ENCODE results near the gene MAPK8IP1.
A peak's percentile ranks its signal among the peaks of the same experiment; 100 is the strongest.
"Not testable (repeated sequence)": the region's sequence is repeated elsewhere in the genome, so short reads cannot be mapped to it uniquely, and the experiment has no call there.

MAPK8IP1 gene

DNA sequence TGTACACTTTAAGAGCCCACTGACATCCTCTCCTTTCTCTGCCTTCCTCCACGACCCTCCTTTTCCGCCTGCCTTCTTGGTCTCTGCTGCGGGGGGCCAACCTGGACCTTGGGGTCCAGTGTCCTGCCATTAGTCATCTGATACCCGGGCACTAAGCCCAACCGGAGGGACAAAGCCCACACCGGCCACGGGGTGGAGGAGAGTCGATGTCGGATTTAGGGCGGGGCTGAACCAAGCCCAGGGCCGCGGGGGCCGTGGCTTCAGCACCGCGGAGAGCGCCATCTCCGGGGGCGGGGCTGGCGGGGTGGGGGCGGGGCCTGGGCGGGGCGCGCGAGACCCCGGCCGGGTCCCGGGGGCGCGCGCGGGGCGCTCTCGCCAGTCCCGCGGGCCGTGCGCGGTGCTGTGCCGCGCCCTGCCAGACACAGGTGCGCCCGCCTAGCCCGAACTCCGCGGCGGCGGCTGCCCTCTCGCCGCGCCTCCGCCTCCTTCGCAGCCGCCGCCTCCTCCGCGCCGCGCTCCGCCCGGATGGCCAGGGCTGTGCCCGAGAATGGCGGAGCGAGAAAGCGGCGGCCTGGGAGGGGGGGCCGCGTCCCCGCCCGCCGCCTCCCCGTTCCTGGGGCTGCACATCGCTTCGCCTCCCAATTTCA lies at the start of gene MAPK8IP1:
Gene MAPK8IP1 (plus strand): TSS at position 378 of the 647 bp plus-strand sequence. CDS start 170 bp downstream, at position 548.
- peak; percentile 78 for DNase-seq

DNA sequence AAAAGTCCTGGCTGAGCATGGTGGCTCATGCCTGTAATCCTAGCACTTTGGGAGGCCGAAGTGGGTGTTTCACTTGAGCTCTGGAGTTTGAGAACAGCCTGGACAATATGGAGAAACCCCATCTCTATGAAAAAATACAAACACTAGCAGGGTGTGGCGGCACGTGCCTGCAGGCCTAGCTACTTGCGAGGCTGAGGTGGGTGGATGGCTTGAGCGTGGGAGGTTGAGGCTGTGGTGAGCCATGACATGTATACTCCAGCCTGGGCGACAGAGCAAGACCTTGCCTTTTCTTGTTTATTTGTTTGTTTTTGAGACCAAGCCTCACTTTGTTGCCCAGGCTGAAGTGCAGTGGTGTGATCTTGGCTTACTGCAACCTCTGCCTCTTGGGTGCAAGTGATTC lies 46.2 kb upstream of the MAPK8IP1 start:
- no peak for DNase-seq

- DNase-seq: not testable (repeated sequence)
These were observed 45.2 kb upstream of the MAPK8IP1 start for GRCh38 chr11:45840251-45840650.

GRCh38 chr11:45843158-45843924 lies 42.1 kb upstream of the MAPK8IP1 start:
- peak; percentile 80 for DNase-seq

DNA sequence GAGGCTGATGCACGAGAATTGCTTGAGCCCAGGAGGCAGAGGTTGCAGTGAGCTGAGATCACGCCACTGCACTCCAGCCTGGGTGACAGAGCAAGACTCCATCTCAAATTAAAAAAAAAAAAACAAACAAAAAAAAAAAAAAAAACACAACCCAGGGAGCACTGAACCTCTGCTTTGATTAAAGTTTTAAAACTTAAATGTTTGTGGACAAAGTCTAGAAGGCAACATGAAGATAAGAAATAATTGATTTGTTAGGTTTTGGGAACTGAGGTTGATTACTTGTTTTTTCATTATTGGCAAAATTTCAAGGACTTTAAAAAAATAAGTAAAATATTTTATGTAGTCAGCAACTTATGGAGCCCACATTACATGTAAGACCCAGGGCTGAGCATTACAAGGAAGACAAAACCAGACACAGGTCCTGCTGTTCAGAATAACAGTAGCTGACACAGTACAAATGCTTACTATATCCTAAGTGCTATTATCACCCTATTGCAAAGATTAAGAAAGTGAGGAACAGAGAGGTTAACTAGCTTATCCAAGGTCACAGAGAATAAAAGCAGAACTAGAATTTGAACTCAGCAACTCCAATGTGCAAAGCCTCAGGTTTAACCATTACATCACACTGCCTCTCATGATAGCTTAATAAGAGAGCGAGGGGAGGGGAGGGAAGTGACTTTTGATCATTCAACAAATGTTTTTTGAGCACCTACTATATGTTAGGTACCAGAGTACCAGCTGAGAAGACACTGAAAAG lies 40.5 kb upstream of the MAPK8IP1 start:
- DNase-seq: no peak

DNA sequence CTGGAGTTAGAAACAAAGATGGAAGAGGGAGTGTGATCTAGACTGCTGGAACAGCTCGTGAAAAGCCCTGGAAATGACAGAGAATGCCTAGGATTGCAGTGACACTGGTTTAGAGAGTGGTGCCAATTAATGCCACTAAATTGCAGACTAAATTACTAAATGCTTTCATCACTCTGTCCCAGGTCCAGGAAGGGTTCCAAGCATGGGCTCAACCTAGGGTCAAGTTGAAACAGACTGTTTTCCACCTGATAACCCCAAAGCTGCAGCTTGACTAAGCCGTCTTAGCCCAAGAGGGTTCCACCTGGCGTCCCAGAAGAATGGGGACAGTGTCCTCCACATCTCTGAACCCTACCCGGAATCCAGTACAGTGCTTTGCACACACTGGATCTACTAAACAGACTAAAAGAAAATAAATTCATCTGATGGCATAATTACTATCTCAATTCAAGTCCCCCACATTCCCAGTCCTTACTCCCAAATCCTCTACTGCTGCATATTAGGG lies 39.2 kb upstream of the MAPK8IP1 start:
- no peak for DNase-seq

GRCh38 chr11:45846974-45847910 lies 38.2 kb upstream of the MAPK8IP1 start, which contains the start of gene CRY2:
CRY2 (plus strand) TSS chr11:45847475; CDS start chr11:45847491, 16 bp downstream.
- DNase-seq: peak; percentile 96

DNA sequence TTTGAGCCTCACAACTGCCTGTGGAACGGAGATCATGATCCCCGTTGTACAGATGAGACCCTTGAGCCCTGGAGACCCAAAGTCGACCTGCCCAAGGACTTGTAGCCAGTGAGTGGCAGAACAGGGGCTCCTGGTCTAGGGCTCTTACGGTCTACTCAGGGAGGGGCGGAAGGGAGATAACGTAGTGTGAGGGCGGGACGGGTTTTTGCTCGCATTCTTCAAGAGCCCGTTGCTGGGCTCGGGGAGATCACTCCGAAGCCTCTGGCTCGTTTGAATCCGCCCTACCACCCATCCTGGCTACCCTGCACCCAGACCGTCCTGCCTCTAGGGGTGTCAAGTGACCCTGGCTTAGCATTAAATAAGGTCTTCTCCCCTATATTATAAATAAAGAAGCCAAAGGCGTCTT lies 37.5 kb upstream of the MAPK8IP1 start:
- DNase-seq: no peak

DNA sequence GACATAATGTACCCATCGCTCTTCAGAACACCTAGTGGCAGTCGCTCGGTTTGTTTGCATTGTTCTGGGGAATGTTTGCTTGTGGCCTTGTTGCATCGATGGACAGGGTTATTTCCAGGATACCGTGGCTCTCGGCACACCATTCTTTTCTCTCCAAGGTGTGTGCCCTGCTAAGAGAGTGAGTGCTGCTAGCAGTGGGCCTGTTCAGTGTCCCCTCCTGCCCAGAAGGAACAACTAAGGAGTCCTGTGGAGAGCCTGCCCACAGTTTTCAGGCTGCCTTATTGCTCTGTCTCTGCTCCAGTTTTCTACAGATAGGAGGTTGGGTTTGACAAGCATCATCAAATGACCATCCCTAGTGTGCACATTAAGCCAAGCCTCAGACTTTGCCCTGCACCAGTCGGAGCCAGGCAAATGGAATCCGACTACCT lies 36.8 kb upstream of the MAPK8IP1 start:
- DNase-seq: no peak

GRCh38 chr11:45850446-45850845 lies 35.0 kb upstream of the MAPK8IP1 start:
- no peak for DNase-seq

GRCh38 chr11:45851228-45851627 lies 34.2 kb upstream of the MAPK8IP1 start:
- DNase-seq: no peak

- no peak for DNase-seq
These were observed 33.3 kb upstream of the MAPK8IP1 start for GRCh38 chr11:45852018-45852711.

- no peak for DNase-seq
These were observed 32.7 kb upstream of the MAPK8IP1 start for GRCh38 chr11:45852712-45853101.

GRCh38 chr11:45853332-45854219 lies 31.9 kb upstream of the MAPK8IP1 start:
- no peak for DNase-seq

GRCh38 chr11:45855308-45855707 lies 30.1 kb upstream of the MAPK8IP1 start:
- no peak for DNase-seq

GRCh38 chr11:45856044-45856468 lies 29.4 kb upstream of the MAPK8IP1 start:
- DNase-seq: no peak

DNA sequence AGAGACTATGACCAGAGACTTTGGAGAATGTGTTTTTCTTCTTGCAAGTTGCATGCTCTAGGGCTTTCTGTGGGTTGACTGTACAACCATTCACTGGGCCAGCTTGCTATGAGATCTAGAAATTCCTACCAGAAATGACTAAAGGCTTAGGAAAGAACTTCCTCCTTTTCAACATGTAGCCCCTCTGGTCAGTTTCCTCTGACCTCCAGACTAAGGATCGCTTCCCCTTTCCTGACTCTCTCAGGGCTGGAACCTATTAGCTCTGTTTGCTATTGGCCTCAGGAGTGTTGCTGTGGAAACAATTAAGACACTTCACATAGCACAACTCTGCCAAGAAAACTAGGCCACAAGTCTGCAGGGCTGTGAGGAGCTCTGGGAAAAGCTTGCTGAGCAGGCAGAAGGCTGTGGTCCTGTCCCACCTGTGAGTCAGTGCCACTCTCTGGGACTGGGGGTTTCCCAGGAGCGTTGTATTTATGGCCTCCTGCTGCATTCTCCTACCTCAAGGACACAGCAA lies 27.4 kb upstream of the MAPK8IP1 start:
- DNase-seq: no peak

GRCh38 chr11:45858751-45859398 lies 26.6 kb upstream of the MAPK8IP1 start:
- DNase-seq: no peak

- DNase-seq: peak; percentile 92
These were observed 25.8 kb upstream of the MAPK8IP1 start for GRCh38 chr11:45859661-45860140.

All from NCI-H2171 (cell line).